ENCODE data around the gene LRRFIP1.

The LRRFIP1 gene

DNA sequence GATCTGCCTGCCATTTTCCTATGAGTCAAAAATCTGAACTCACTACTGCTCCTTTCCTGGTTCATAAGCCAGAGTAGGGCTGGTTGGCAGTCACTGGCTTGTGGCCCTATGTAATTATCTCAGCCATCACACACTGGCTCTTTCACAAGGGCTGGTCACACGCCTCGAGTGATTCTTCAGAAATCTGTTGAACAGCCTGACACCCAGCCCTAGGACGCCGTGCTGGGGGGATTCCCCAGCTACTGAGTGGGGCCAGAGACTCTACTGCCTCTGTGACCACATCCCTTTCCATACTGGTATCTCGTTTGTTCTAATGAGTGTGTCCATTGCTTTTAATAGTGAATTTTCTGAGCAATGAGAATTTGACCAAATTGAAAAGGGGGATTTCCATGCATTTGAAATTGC, 125.4 kb downstream of the LRRFIP1 start:
- DNase-seq (ENCODE audit: low read depth), result no peak
- TF ChIP-seq, protein P1, sequence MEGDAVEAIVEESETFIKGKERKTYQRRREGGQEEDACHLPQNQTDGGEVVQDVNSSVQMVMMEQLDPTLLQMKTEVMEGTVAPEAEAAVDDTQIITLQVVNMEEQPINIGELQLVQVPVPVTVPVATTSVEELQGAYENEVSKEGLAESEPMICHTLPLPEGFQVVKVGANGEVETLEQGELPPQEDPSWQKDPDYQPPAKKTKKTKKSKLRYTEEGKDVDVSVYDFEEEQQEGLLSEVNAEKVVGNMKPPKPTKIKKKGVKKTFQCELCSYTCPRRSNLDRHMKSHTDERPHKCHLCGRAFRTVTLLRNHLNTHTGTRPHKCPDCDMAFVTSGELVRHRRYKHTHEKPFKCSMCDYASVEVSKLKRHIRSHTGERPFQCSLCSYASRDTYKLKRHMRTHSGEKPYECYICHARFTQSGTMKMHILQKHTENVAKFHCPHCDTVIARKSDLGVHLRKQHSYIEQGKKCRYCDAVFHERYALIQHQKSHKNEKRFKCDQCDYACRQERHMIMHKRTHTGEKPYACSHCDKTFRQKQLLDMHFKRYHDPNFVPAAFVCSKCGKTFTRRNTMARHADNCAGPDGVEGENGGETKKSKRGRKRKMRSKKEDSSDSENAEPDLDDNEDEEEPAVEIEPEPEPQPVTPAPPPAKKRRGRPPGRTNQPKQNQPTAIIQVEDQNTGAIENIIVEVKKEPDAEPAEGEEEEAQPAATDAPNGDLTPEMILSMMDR (IDR thresholded peaks at IDR 0.05; ENCODE audit: control insufficient read depth, insufficient read depth, low read depth, low read length, missing control alignments), result no peak
- H3K4me3 ChIP-seq (ENCODE audit: control insufficient read depth, low read depth, low read length), result no peak overlapping the region

DNA sequence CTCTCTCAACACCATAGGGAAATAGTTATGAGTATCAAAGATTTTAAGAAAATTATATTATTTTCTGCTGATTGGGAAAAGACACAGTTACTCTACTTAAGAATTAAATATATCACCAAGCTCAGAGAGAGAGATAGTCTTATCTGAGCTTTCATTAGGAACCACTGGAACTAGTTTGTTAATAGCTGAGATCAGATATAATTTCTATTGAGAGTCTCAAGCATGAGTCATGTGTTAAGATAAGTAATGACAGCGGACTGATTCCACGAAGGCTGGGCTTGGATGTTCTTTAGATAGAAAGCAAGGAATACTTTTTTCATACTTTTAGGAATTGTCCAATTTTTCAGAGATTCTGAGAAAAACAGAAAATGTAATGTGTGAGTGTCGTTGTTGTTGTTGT, 126.8 kb downstream of the LRRFIP1 start:
- DNase-seq (ENCODE audit: low read depth), result no peak
- TF ChIP-seq, protein P1 (IDR thresholded peaks at IDR 0.05; ENCODE audit: control insufficient read depth, insufficient read depth, low read depth, low read length, missing control alignments), result no peak
- no peak overlapping the region for H3K4me3 ChIP-seq (ENCODE audit: control insufficient read depth, low read depth, low read length)

DNA sequence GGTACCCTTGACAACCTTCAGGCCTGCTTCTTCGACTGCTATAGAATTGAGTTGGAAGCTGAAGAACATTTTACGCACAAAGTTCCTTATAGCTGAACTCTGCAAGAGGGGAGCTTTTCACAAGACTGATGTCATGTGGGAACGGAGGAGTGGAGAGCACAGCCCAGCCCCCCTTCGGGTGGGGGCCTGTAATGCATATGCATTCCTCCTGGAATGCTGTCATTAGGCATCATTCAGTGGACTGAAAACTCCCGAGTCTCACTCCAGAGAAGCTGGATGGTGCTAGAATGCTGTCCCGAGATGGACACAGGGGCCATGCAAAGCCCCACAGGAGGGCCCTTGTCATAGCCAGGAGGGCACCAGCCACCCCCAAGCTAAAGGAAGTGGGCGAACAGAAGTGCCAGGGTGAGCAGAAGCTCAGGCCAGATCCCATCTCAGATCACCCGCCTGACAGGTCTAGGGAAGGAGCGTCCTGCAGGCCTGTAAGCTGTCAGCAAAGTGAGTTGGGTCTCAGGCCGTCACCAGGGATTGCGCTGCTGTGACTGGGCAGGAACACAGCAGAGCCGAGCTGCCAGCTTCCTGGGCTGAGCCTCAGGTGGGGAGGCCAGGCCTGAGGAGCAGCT, 127.3 kb downstream of the LRRFIP1 start:
- TF ChIP-seq, protein P1 (IDR thresholded peaks at IDR 0.05; ENCODE audit: control insufficient read depth, insufficient read depth, low read depth, low read length, missing control alignments), result no peak
- no peak for DNase-seq (ENCODE audit: low read depth)
- no peak overlapping the region for H3K4me3 ChIP-seq (ENCODE audit: control insufficient read depth, low read depth, low read length)

DNA sequence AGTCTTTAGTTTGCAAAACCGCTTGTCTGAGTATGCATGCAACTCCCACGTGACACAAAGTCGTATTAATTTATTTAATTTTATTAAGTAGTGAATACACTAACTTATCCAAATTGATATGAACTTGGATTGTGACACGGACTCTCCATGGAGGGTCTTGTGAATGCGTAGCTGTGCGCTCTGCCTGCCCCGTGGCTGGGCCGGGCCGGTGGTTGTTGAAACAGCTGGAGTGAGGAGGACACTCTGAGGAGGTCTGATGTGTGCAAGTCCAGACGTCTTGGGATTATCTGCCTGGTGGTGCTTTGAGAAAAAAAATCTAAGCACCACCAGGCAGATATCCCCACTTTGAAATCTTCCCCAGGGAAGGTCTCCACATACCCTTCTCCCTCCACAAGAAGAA, 130.2 kb downstream of the LRRFIP1 start:
- DNase-seq (ENCODE audit: low read depth), result no peak
- no peak overlapping the region for H3K4me3 ChIP-seq (ENCODE audit: control insufficient read depth, low read depth, low read length)
- TF ChIP-seq, protein P1 (IDR thresholded peaks at IDR 0.05; ENCODE audit: control insufficient read depth, insufficient read depth, low read depth, low read length, missing control alignments), result no peak

DNA sequence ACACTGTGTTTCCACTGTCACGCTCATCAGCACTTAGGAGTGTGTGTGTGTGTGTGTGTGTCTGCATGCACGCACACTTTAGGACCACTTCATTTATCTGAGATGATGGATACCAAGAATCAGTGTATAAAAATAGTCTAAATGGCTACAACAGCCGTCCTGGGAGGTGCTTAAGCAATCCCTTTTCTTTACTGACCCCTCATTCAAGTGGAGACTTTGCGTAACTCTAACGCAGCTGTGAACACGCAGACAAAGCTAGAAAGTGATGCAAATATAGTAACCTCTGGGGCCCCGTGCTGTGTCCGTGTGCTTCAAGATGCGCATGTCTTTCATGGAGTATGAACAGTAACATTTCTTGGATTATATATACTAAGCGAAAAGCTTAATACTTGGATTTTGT, 130.8 kb downstream of the LRRFIP1 start:
- TF ChIP-seq, protein P1 (IDR thresholded peaks at IDR 0.05; ENCODE audit: control insufficient read depth, insufficient read depth, low read depth, low read length, missing control alignments), result no peak
- no peak overlapping the region for H3K4me3 ChIP-seq (ENCODE audit: control insufficient read depth, low read depth, low read length)
- no peak for DNase-seq (ENCODE audit: low read depth)

DNA sequence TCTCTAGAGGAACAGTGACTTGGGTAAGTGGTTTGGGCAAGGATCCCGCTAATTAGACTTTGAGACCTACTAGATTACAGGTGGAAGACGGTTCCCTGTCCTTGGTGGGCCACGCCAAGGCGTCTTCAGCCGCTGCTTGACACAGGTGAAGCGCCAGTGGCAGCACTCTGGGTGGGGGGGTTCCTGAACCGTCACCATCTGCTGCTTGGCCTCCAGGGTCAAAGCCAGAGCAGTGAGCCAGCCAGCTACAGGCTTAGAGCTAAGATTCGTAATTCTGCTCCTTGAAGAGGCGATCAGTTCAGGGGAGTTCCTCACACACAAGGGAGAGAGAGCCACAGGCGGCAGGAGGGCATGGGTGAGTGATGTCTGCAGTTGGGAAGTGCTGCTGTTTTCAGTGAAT, 131.8 kb downstream of the LRRFIP1 start:
- no peak for DNase-seq (ENCODE audit: low read depth)
- TF ChIP-seq, protein P1 (IDR thresholded peaks at IDR 0.05; ENCODE audit: control insufficient read depth, insufficient read depth, low read depth, low read length, missing control alignments), result no peak
- no peak overlapping the region for H3K4me3 ChIP-seq (ENCODE audit: control insufficient read depth, low read depth, low read length)
